Measurements from ENCODE around the gene KIRREL3.

The KIRREL3 gene

GRCh38 chr11:126823274-126823673 lies 177.3 kb downstream of the KIRREL3 start:
- no peak for DNase-seq

- DNase-seq: no peak
Measured at GRCh38 chr11:126821827-126822226, 178.7 kb downstream of the KIRREL3 start.

DNA sequence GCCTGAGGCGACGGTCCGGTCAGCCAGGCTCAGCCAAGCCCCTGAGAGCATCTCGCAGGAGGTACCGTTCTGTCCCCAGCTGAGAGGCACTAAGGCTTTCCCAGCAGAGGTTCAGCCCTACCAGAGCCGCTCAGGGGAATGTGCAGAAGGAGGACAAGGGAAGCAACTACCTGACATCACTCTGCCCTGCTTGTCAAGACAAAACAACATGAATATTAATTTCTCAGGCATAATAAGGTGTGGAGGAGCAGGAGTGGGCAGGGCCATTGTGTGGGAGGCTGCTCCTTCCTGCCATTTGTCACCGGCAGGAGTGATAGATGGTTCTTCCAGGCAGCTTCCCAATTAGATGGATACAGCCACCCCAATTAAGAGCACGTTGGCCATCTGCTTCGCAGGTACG lies 181.4 kb downstream of the KIRREL3 start:
- no peak for DNase-seq

GRCh38 chr11:126817523-126818450 lies 182.8 kb downstream of the KIRREL3 start:
- DNase-seq: no peak

DNA sequence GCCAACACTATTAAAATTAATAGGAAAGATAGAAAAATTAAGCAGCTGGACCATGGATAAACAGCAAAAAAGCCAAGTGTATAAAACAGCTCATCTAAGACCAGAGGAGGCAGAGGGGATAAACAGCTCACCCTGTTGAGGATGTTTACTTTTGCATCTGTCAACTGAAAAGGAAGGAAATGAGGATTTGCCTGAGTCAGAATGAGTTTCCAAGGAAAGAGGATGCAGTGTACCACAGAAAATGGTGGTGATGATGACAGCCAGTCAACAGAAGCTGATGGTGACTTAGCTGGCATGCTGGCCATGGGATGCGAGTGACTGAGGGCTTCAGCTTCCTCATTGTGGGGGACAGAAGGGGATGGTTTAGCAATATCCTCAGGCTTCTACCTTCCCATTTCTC lies 183.5 kb downstream of the KIRREL3 start:
- DNase-seq: peak; percentile 68

DNA sequence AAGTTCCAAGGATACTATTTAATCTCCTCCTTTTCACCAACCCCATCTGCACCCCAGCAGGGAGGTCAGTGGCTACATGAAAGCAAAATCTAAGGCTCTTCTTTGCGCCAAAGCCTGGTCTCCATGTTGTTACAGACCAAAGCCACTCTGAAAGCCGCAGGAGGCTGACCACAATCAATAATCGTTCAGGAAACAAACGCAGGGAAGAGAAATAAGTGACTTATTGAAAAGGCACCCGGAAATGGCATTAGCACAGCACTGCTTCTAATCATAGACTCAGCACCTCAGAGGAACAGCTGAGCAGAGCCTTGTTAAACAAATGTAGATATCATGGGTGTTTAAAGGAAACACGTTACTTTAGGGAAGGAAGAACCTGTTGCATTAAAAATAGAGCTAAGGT lies 183.9 kb downstream of the KIRREL3 start:
- peak; percentile 57 for DNase-seq

GRCh38 chr11:126815111-126815510 lies 185.5 kb downstream of the KIRREL3 start:
- peak; percentile 80 for DNase-seq

GRCh38 chr11:126810776-126811175 lies 189.8 kb downstream of the KIRREL3 start:
- no peak for DNase-seq

GRCh38 chr11:126809514-126810289 lies 190.9 kb downstream of the KIRREL3 start:
- no peak for DNase-seq

DNA sequence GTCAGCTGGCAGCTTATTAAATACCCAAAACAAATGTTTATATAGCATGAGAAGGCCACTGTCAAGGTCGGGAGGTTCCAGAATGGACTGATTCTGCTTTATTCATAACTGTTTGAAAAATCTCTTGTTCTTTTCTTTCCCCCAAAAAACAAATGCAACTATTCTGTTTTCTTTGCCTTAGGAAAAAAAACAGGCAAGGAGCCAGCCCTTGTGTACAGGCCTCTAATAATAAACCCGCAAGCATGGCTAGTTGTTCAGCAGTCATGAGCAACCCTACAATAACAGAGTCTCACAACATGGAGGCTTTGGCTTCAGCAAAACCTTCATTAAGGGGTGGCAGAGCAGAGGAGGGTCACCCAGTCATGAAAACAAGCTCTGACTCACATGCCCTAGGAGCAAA lies 191.7 kb downstream of the KIRREL3 start:
- DNase-seq: peak; percentile 20

- no peak for DNase-seq
Measured at GRCh38 chr11:126808296-126808695, 192.3 kb downstream of the KIRREL3 start.

GRCh38 chr11:126805870-126806269 lies 194.7 kb downstream of the KIRREL3 start:
- no peak for DNase-seq

GRCh38 chr11:126804363-126804762 lies 196.2 kb downstream of the KIRREL3 start:
- no peak for DNase-seq

DNA sequence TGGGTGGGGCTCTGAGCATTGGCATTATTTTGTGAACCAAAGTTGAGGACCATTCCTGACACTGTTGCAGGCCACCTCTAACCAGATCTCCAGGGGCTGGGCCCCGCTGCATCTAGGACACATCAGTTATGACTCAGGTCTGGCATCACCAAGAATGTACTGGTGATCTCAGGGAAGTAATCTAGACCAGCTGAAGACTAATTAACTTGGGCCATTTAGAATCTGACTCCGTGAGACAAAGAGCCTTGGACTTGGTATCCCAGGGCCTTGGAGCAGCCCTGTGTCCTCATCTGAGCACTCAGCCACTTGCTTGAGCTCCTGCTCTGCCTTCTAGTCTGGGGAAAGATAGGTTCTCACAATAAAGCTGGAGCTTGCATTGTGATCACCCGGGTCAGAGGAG lies 200.6 kb downstream of the KIRREL3 start:
- peak; percentile 56 for DNase-seq

DNA sequence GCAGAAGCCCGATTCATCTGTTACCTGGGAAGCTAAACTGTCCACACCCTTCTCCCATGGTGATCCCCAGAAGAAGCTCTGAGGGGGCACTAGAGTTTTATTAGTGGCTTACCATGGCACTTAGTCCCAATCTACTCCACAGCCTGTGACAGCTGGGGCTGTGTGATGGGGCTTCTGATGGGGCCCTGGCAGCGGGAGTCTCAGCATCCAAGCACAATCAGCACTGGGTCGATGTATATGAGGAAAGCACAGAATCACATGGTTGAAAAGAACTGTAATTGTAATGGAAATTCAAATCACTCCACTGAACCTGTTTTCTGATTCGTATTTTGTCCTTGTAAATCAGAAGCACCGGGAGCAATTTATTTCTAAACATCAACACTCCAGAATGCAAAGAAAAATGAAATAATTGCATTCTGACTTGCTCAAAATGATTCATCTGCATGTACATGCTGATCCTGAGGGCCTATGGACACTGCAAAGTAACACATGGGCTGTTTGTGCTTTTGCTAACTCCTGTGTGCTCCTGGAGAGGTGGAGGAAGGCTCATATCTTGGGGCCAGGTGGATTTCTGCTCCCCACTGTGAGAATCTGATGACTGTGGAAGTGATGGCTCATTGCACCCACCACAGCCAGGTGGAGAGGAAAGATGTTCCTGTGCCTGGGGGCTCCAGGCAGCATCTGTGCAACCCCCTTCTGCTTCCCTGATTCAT lies 203.0 kb downstream of the KIRREL3 start:
- no peak for DNase-seq

DNA sequence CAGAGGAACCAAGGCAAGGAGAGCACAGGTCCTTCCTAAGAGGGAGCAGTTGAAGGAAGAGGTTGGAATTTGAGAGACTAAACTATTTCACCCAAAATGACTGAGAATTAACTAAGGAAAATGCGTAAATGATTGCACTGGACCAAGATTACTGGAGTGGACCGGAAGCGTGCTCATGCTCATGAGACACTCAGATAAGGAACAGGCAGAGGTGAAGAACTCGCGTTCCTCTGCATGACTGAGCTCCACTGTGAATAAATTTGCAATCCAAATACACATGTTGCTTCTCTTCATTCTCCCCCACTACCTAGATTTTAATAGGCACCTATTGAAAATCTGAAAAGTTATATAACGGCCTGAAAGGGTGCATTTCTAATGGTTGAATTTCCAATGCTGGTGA lies 207.0 kb downstream of the KIRREL3 start:
- no peak for DNase-seq

DNA sequence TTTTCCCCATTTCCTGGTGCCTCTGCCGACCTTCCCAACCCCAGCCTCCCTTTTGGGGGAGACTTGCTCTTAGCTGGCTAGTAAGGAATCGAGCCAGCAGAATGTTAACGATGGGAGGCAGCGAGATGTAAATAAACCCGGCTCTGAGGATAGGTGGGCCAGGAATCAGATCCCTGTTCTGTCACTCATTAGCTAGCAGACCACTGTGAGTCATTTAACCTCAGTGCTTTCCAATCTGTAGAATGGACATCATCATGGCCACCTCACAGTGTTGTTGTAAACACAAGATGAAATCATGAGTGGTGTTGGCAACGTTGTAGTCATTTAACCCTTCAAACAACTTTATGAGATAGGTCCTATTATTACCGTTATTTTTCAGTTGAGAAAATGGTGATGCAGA lies 208.6 kb downstream of the KIRREL3 start:
- DNase-seq: no peak

DNA sequence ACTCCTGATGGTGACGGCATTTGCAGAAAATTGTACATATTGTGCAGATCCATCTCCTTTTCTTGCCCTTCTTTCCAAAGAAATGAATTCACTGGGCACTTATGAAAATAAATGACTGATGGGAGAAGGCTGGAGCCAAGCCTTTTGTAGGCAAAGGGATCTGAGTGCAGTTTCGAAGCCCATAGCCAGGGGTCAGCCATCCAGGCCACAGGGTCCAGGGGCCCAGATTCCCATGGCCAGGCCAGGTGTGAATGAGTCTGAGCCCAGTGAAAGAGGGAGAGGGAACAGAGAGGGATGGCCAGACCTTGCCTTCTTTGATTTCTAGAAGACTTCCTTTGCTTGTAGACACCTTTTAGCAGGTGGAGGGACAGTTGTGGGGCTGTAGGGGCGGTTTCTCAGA lies 209.1 kb downstream of the KIRREL3 start:
- no peak for DNase-seq

- peak; percentile 89 for DNase-seq
Measured at GRCh38 chr11:126790550-126791081, 210.0 kb downstream of the KIRREL3 start.

- DNase-seq: no peak
Measured at GRCh38 chr11:126782810-126783209, 217.8 kb downstream of the KIRREL3 start.

DNA sequence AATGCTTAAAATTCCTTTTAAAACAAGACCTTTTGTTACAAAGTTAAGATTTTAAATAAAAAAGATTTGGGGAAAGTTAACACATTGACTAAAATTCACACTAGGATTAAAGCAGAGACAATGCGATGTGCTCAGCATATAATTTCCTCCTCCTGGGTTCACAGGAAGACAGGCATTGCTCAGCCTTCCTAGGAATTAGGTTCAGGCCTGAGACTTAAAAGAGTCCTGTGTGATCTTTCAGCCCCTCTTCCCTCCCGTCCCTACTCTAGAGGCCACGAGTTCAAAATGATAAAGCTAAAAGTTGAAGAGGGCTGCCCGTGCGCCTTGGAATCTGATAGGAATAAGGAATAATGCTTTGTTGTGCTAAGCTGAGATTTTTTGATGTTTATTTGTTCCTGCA lies 218.6 kb downstream of the KIRREL3 start:
- DNase-seq: no peak

- DNase-seq: no peak
Measured at GRCh38 chr11:126776119-126776518, 224.5 kb downstream of the KIRREL3 start.

- no peak for DNase-seq
Measured at GRCh38 chr11:126772267-126772666, 228.3 kb downstream of the KIRREL3 start.
